Type B pancreatic cell (in vitro differentiated cells): ENCODE data around the gene FXYD3. TPM values are rescaled to one million over a fixed set of nuclear protein-coding genes. Genes with fewer than 3 reads are reported as not detected.
"Not testable (repeated sequence)": the region's sequence is repeated elsewhere in the genome, so short reads cannot be mapped to it uniquely, and the experiment has no call there.

Source experiments
- DNase-seq: peaks from one replicate; pipeline ENCODE4 v3.0.0; 2021; ENCODE audit warnings: mixed read lengths; ENCODE audit not compliant: unreplicated experiment; ENCODE audit errors: extremely low spot score
- H3K27ac Mint-ChIP-seq: 2 replicates; pipeline ENCODE4 v1.8.0; 2021; ENCODE audit warnings: mild to moderate bottlenecking, mixed read lengths
- H3K27me3 Mint-ChIP-seq: 2 replicates; pipeline ENCODE4 v1.8.0; 2021; ENCODE audit warnings: mixed read lengths
- H3K36me3 Mint-ChIP-seq: 2 replicates; pipeline ENCODE4 v1.8.0; 2021; ENCODE audit warnings: mixed read lengths
- H3K4me1 Mint-ChIP-seq: one replicate; pipeline ENCODE4 v1.8.0; 2021; ENCODE audit warnings: mixed read lengths; ENCODE audit not compliant: unreplicated experiment
- H3K4me3 Mint-ChIP-seq: 2 replicates; pipeline ENCODE4 v1.8.0; 2021; ENCODE audit warnings: mild to moderate bottlenecking, mixed read lengths
- H3K9me3 Mint-ChIP-seq: 2 replicates; pipeline ENCODE4 v1.8.0; 2021; ENCODE audit warnings: mixed read lengths
- total RNA-seq: library from RNA; stranded (reverse); gene quantifications from 2 replicates; pipeline ENCODE4 v1.2.1, GENCODE V29; 2021; ENCODE audit warnings: low replicate concordance
- TF ChIP-seq, protein P1 (sequence below): fragments of 200-600 bp; sonication (generic); conservative IDR thresholded peaks from 2 replicates; pipeline ENCODE4 v1.5.0; 2021; ENCODE audit warnings: antibody characterized with exemption, mild to moderate bottlenecking

The FXYD3 gene
- total RNA-seq, 1 donor from 2014 or later: 77.5 TPM

DNA sequence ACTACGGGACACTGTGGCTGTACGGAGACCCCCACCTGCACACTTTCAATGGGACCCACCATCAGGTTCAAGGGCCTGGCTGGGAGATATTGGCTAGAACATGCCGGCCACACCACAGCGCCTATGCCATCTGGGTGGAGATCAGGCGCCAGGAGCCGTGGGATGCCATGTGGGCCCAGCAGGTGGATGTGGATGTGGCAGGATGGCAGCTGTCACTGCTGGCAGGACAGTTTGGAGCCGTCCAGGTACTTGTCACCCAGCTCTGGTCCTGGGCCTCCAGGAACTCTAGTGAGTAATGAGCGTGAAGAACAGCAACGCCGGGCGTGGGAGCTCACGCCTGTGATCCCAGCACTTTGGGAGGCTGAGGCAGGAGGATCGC lies 15.7 kb upstream of the FXYD3 start:
- TF ChIP-seq, protein P1, sequence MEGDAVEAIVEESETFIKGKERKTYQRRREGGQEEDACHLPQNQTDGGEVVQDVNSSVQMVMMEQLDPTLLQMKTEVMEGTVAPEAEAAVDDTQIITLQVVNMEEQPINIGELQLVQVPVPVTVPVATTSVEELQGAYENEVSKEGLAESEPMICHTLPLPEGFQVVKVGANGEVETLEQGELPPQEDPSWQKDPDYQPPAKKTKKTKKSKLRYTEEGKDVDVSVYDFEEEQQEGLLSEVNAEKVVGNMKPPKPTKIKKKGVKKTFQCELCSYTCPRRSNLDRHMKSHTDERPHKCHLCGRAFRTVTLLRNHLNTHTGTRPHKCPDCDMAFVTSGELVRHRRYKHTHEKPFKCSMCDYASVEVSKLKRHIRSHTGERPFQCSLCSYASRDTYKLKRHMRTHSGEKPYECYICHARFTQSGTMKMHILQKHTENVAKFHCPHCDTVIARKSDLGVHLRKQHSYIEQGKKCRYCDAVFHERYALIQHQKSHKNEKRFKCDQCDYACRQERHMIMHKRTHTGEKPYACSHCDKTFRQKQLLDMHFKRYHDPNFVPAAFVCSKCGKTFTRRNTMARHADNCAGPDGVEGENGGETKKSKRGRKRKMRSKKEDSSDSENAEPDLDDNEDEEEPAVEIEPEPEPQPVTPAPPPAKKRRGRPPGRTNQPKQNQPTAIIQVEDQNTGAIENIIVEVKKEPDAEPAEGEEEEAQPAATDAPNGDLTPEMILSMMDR: no peak
- no peak overlapping the region for H3K27ac Mint-ChIP-seq
- H3K4me3 Mint-ChIP-seq: no peak overlapping the region
- no peaks in the 10 kb centered on the region for H3K9me3 Mint-ChIP-seq
- no peaks in the 10 kb centered on the region for H3K27me3 Mint-ChIP-seq
- DNase-seq: no peak
- no peaks in the 10 kb centered on the region for H3K4me1 Mint-ChIP-seq
- no peaks in the 10 kb centered on the region for H3K36me3 Mint-ChIP-seq

DNA sequence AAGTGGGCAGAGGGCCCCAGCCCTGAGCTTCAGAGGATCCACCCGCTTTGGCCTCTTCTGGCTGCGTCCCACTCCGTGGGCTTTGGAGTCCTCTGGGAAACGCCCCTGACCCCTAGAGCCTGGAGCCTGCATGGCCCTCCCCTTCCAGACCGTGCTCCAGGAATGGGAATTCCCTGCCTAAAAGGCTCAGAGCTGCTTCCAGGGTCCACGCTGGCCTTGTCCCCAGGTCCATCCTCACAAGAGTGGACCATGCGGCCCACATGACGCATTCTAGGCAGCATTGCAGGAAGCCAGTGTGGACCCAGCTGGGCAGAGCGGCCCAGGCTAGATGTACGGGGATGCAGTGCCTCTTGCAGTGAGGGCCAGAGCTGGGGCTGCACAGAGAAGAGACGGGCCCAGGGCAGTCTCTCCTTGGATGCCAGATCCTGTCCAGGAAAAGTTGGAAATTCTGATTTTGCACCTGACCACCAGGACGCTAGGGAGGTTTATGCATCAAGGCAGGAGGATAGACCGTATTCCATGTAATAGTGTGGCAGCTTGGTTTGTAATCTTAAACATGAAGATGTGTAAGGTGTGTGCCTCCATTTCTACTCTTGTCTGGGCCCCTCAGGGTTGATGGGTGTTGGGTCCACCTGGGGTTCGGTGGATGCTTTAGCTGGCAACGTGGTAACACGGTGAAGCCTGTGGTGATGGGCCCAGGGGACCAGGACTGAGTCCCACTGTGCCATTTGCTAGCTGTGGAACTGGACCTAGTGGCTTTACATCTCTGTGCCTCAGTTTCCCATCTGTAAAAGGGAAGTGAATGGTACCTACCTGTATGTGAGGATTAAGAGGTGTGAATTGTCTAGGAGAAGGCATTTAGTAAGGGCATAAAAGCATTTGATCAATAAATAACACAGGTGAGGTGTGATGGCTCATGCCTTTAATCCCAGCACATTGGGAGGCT lies 14.8 kb upstream of the FXYD3 start:
- H3K27me3 Mint-ChIP-seq: no peaks in the 10 kb centered on the region
- H3K36me3 Mint-ChIP-seq: no peaks in the 10 kb centered on the region
- TF ChIP-seq, protein P1: no peak
- no peaks in the 10 kb centered on the region for H3K9me3 Mint-ChIP-seq
- no peaks in the 10 kb centered on the region for H3K4me1 Mint-ChIP-seq
- no peak overlapping the region for H3K4me3 Mint-ChIP-seq
- no peak for DNase-seq
- H3K27ac Mint-ChIP-seq: no peak overlapping the region

DNA sequence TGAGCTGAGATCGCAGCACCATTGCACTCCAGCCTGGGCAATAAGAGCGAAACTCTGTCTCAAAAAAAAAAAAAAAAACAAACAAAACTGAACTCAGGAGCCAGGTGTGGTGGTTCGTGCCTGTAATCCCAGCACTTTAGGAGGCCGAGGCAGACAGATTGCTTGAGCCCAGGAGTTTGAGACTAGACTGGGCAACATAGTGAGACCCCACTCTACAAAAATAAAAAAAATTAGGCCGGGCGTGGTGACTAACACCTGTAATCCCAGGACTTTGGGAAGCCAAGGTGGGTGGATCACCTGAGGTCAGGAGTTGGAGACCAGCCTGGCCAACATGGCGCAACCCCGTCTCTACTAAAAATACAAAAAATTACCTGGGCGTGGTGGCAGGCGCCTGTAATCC lies 13.7 kb upstream of the FXYD3 start:
- H3K4me3 Mint-ChIP-seq, H3K4me1 Mint-ChIP-seq, H3K27me3 Mint-ChIP-seq, H3K27ac Mint-ChIP-seq, H3K36me3 Mint-ChIP-seq, H3K9me3 Mint-ChIP-seq, DNase-seq: not testable (repeated sequence)

DNA sequence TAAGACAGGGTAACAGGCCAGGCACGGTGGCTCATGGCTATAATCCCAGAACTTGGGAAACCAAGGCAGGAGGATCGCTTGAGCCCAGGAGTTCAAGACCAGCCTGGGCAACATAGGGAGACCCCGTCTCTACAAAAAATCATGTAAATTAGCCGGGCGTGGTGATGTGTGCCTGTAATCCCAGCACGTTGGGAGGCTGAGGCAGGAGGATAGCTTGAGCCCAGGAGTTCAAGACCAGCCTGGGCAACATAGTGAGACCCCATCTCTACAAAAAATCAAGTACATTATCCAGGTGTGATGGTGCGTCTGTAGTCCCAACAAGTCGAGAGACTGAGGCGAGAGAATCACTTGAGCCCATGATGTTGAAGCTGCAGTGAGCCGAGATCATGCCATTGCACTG lies 12.0 kb upstream of the FXYD3 start:
- not testable (repeated sequence) for H3K27me3 Mint-ChIP-seq, H3K4me3 Mint-ChIP-seq, H3K27ac Mint-ChIP-seq, H3K9me3 Mint-ChIP-seq, DNase-seq, H3K36me3 Mint-ChIP-seq, H3K4me1 Mint-ChIP-seq

DNA sequence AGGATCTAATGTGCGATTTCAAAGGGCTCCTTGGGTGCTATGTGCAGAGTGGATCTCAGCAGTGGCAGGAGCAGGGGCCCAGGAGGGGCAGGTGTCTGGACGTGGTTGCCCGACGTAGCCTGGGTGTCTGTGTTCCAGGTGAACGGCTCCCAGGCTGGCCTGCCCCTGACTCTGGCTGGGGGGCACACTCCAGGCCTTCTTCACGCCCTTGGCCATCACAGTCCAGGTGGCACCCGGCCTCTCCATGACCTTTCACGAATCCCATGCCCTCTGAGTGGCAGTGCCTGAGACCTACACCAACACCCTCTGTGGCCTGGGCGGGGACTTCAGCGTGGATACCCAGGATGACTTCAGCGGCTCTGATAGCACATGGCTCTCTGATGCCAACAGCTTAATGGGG lies 11.3 kb upstream of the FXYD3 start:
- H3K4me3 Mint-ChIP-seq: no peak overlapping the region
- H3K9me3 Mint-ChIP-seq: peaks cover 8% of the 10 kb centered on the region
- peaks cover 4% of the 10 kb centered on the region for H3K4me1 Mint-ChIP-seq
- H3K27ac Mint-ChIP-seq: no peak overlapping the region
- no peak for DNase-seq
- TF ChIP-seq, protein P1: no peak
- H3K27me3 Mint-ChIP-seq: no peaks in the 10 kb centered on the region
- no peaks in the 10 kb centered on the region for H3K36me3 Mint-ChIP-seq

DNA sequence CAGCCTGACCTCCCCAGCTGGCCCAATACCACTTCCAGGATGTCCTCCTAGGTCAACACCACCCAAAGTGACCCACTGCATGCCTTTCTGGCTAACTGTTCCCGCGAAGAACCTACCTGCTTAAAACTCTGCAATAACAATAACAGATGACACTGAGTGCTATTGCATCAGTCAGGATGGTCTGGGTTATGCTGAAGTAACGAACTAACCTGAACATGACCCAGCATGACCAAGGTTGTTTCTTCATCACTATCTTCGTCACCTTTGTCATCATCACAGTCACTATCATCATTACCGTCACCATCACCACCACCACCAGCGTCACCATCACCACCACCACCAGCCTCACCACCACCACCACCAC lies 10.6 kb upstream of the FXYD3 start:
- Mint-ChIP-seq H3K27ac (no peak overlapping the region), H3K4me1 (peaks cover 4% of the 10 kb centered on the region), H3K4me3 (no peak overlapping the region), H3K27me3 (no peaks in the 10 kb centered on the region), H3K36me3 (no peaks in the 10 kb centered on the region), H3K9me3 (peaks cover 8% of the 10 kb centered on the region)
- DNase-seq: no peak
- TF ChIP-seq, protein P1: no peak
